ENCODE measurements around the gene IPO4. TPM values are rescaled to one million over a fixed set of nuclear protein-coding genes. Genes with fewer than 3 reads are reported as not detected.

Gene IPO4
- total RNA-seq, 1 donor from 2014 or later: 41.5 TPM

DNA sequence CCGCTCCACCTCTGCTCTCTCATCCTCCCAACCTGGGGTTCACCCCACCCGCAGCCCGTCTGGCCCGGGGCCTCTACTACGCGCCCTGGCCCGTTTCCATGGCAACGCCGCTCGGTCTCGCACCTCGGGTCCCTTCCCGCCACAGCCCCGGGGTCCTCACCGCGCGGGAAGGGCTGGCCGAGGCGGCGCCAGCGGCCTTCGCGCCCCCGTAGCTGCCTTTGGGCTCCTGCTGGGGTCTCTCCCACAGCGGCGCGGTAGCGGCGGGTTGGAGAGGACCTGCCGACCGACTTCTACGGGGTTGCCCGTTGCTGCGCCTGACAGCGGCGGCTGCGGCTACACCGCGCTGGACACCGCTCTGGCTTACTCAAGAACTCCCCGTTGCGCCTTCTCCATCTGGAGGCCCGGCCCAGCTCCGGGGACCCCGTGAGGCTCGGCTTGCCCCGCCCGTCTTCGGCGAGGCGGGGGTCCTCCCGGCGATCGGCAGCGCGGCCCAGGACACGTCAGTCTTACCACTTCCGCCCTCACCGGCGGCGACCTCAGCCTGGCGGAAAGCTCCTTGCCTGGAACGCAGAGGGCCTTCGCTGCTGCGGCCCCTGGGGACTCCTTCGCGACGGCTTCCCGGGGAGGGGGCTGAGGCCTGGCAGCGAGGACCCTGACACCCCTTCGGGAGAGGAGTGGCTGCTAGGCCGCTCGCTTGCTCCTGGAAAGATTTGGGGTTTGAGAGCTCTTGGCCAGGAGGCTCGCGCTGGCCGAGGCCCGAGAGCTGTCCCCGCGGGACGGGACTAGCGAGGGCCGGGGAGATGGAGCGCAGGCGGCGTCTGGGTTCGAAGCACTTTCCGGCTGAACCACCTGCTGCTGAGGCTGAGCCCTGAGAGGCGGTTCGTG, 6.8 kb upstream of the IPO4 start, which contains the start of gene TM9SF1:
Gene TM9SF1 (minus strand): TSS at position 256 of the 885 bp plus-strand sequence. CDS start 422 bp downstream, outside the sequence.
- DNase-seq (ENCODE audit: extremely low read depth, low read depth, low spot score): no peak

GRCh38 chr14:24194873-24195185, 6.2 kb upstream of the IPO4 start:
- no peak for DNase-seq (ENCODE audit: extremely low read depth, low read depth, low spot score)

- DNase-seq (ENCODE audit: extremely low read depth, low read depth, low spot score): no peak
Observed at GRCh38 chr14:24194186-24194872, 5.7 kb upstream of the IPO4 start.

GRCh38 chr14:24192933-24193332, 4.3 kb upstream of the IPO4 start:
- no peak for DNase-seq (ENCODE audit: extremely low read depth, low read depth, low spot score)

DNA sequence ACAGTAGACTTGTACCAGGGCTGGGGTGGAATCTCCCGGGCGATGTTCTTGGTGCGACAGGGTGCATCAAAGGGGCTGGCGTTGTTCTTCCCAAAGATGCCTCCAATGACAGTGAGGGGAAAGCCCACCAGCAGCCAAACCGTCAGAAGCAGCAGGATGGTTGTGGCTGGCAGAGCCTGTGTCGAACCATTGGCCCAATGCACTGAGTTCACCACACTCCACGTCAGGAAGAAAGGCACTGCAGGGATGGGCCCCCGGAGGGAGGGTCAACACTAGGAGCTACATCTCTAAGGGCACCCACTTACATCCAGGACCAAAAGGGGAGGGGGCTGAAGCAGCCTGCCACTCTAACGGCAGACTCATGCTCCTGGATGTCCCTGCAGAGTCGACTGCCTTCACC, 1.8 kb upstream of the IPO4 start:
- no peak for DNase-seq (ENCODE audit: extremely low read depth, low read depth, low spot score)

DNA sequence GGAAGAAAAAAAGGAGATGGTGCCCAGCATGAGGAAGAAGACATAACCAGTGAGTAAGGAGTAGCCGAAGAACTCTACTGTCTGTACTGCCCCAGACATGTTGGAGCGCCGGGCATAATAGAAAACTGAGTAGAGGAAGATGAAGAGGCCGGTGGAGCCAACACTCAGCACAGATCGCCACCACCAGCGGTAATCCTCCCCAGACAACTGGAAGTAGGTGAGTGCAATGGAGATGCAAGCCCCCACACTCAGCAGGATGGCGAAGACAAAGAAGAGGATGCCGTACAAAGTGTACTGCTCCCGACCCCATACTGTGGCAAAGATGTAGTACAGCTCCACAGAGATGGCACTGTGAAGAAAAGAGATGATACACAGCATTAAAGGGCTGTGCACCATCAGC, 844 bp upstream of the IPO4 start:
- no peak for DNase-seq (ENCODE audit: extremely low read depth, low read depth, low spot score)

DNA sequence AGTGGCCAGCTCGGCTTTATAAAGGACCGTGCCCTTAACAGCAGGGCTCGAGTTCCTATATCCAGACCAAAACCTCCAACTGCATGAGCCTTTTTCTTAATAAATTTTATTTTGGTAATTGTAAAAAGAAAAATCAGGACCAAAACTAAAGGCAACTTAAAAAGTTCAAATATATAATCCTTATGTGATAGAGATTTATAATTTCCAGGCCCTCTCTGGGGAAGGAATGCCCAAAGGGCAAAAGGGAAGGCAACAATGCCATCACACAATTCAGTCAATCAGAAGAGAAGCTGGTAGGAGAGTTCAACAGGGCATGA, 401 bp upstream of the IPO4 start:
- DNase-seq (ENCODE audit: extremely low read depth, low read depth, low spot score): no peak

- DNase-seq (ENCODE audit: extremely low read depth, low read depth, low spot score): no peak
Observed at GRCh38 chr14:24187539-24187915, 1.1 kb downstream of the IPO4 start.

DNA sequence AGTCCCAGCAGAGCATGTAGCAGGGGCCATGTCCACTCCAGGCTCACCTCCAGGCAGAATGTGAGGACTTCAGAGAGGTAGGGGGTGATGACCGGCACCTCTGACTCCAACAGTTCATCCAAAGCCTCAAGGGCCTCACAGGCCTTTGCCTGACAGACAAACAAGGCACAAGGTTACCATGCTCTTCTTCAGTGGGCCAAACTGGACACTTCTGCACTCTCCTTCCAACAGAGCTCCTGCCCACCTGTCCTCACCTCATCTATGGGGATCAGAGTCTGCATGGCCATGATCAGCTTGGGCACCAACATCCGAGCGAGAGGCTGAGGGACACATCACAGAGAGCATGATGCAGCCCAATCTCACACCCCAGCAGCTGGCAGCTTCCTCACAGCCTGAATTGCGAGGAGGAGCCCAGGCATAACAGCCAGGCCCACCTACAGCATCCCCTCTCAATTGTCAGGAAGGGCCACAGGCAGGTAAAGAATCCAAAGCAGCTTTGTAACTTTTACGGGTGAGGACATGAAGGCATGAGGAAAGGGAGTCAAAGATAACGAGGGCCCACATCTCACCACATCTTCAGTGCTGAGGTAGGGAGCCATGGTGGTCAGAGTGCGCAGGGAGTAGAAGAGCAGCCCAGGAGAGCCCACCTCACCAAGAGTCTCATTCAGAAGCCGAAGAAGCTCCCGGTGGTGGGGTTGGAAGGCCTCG, 1.6 kb downstream of the IPO4 start:
- DNase-seq (ENCODE audit: extremely low read depth, low read depth, low spot score): no peak

GRCh38 chr14:24185741-24186140, 2.9 kb downstream of the IPO4 start:
- no peak for DNase-seq (ENCODE audit: extremely low read depth, low read depth, low spot score)

- DNase-seq (ENCODE audit: extremely low read depth, low read depth, low spot score): no peak
Observed at GRCh38 chr14:24185026-24185425, 3.6 kb downstream of the IPO4 start.

DNA sequence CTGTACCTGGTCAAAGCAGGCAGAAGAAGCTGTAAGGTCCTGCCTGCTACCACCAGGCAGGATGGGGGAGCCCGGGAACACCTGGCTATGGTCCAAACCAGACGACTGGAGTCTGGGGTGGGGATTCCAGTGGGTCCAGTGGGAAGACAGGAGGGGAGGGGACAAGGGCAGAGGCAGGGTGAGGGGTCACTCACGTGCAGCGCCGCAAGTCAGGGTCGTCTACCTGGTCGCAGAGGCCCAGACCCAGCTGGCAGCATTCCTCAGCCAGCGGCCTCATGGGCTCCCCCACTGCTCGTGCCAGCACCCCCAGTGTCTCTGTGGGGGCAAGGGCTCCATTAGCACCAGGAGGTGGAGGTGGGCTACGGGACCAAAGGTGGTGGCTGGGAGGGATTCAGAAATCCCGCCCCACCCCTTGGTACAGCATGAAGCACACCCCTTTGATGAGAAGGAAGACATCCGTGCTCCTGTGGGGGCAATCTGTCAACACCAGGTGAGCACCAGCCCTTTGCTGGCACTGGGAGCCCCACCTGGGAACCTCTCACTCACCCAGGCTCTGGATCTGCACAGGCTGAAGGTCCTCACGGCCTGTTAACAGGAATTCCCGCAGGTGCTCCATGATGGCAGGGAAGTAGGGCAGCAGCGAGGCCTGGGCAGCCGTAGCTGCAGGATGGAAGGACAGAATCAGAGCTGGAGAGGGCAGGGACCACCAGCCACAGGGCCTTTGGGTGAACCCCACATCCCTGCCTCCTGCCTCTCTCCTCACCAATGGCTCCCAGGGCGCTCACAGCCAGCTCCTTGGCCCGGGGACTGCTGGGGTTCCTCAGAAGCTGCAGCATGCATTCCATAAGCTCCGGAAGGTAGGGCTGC, 4.3 kb downstream of the IPO4 start:
- no peak for DNase-seq (ENCODE audit: extremely low read depth, low read depth, low spot score)

DNA sequence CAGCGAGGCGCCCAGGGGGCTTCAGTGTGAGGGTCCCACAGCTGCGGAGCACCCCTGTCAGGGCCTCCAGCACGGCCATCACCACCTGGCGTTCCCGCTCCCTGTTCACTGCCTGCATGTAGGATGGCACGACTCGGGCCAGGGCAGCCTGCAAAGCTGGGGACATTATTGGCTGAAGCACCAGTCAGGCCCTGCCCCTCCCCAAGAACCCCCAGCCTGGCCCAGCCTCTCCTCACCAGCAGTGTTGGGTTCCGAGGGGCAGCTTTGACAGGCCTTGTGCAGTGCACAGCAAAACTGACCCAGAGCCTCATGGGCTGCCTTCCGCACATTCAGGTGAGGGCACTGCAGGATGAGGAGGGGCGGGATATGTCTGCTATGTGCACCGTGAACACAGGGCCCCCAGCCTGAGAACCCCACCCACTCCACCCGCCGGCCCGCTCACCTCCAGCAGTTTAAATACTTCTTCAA, 5.6 kb downstream of the IPO4 start:
- no peak for DNase-seq (ENCODE audit: extremely low read depth, low read depth, low spot score)

GRCh38 chr14:24182110-24182882, 6.3 kb downstream of the IPO4 start:
- no peak for DNase-seq (ENCODE audit: extremely low read depth, low read depth, low spot score)

DNA sequence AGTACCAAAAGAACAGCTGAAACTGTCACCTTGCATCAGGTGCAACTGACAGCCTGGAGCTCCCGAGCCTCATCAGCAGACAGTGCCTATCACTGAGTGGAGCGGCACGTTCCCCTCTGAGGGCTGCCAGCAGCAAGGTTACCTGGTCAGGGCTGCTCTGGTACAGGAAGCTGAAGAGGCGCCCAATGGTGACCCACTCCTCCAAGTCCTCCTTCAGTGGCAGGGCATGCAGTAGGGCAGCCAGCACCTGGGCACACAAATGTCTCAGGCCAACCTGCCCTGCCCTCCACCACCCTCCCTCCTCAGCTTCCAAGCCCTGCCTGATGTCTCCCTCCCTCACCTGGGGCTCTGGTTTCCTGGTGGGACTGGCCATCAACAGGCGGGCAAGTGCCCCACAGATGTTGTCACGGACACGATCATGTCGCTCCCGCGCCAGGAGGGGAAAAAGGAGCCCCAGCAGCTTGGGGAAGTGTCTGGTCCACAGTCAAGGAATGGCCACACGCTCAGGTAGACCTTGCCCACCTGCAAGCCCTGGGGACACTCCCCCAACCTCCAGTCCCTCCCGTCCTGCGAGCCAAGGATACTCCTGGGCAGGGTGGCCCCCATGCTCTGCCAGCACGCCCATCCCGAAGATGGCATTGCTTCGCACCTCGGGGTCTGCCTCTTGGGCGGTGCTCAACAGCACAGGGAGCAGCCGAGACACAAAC, 7.1 kb downstream of the IPO4 start:
- no peak for DNase-seq (ENCODE audit: extremely low read depth, low read depth, low spot score)

DNA sequence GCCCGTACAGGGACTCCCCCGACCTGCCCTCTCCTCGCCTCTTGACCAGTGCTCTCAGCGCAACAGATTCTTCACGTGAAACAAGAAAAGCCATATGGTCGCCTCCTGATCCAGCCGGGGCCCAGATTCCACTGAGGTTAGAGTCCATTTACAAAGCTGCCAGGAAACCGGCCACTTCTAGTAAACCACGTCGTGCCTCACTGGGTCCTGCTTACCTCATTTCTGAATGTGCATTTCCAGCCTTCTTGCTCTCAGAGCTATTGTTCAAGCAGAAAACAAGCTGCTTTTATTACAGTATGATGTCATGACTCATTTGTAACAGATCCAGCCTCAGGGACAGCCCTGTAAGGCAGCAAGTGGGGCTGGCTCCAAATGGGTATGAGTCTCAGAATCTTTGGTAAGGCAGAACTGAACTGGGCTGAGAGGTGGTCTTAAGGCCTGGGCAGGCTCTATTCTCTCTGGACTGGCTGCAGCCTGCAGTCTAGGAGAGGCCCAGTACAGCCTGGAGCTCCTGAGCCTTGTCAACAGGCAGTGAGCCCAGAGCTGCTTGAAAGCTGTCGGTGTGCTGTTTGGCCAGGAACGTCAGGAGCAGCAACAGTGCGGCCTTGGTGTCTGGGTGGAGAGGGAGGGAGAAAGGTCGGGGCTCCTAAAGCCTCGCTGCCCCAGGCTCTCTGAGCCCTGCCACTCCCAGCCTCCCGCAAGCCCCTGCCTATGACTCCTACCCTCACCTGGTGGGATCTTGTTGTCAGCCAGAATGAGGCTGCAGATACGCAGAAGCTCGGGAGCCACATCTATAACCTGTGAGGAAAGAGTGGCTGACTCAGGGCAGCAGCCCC, 8.4 kb downstream of the IPO4 start:
- no peak for DNase-seq (ENCODE audit: extremely low read depth, low read depth, low spot score)

GRCh38 chr14:24179294-24179960, 9.2 kb downstream of the IPO4 start:
- no peak for DNase-seq (ENCODE audit: extremely low read depth, low read depth, low spot score)
